Heart left ventricle (tissue), 13 donors: Measurements from ENCODE around the gene CAMKK2.

Source experiments
- CTCF ChIP-seq, 12 donors: fragments of 200-600 bp; sonication (generic) in 4 of 12; IDR thresholded peaks; one replicate each; pipeline versions ENCODE4 v1.5.0 to v1.8.0; 2018 to 2022; ENCODE audit warnings: antibody characterized with exemption in 12 of 12, mild to moderate bottlenecking in 5 of 12
- POLR2A ChIP-seq, 2 donors: fragments of 450-650 bp; IDR thresholded peaks; one replicate each; pipeline ENCODE4 v1.6.1; 2017; ENCODE audit warnings: antibody characterized with exemption in 2 of 2, mild to moderate bottlenecking in 2 of 2, moderate library complexity in 2 of 2
- donor health status: ischemic (EF 13 %, LVEDD 7.1; RV severe dilation, severe dysfunction).
- donor health status: DM: no; HTN: yes; CAD: no.
- donor health status: DM: no; HTN: no; CAD: no.
- donor health status: ischemic (EF 25% LVEDD 6.9; RV normal size, moderate dysfunction).
- donor health status: ischemic (EF 25% LVEDD 5.7; RV mildly dilated, moderate dysfunction).
- donor health status: ischemic (EF 35%, LVEDD 5.7; RV mildly dilated, moderate dysfunction).
- donor health status: nonischemic (EF 11% LVEDD 7.7; RV severe dilation, severe dysfunction).
- donor health status: DM: yes; HTN: yes; CAD: no.
- donor health status: PGD.
- donor health status: ischemic (EF 29% LVEDD 5.4; RV normal size, mild dysfunction).
- donor health status: nonischemic (EF 23%, LVEDD 6.1; RV moderate dilation, normal function).

GRCh38 chr12:121285856-121286255, 10.7 kb downstream of the CAMKK2 start:
- TF ChIP-seq CTCF (IDR thresholded peaks at IDR 0.05) (no peak), POLR2A (IDR thresholded peaks at IDR 0.05) (no peak)
